Body of pancreas (tissue), 4 donors: ENCODE measurements around the gene USP22.

Experiments
- POLR2A ChIP-seq, 3 donors: fragments of 450-650 bp; IDR thresholded peaks; one replicate each; pipeline ENCODE4 v1.6.1; 2016; ENCODE audit warnings: antibody characterized with exemption in 3 of 3, mild to moderate bottlenecking in 2 of 3
- TF ChIP-seq, protein P1 (sequence below), 7 experiments: fragments of 450-650 bp in 4 of 7; fragments of 200-600 bp in 3 of 7; sonication (generic) in 3 of 7; IDR thresholded peaks; one replicate each; pipeline ENCODE4 v1.5.1; 2016 to 2019; ENCODE audit warnings: antibody characterized with exemption in 7 of 7

- TF ChIP-seq, protein P1, sequence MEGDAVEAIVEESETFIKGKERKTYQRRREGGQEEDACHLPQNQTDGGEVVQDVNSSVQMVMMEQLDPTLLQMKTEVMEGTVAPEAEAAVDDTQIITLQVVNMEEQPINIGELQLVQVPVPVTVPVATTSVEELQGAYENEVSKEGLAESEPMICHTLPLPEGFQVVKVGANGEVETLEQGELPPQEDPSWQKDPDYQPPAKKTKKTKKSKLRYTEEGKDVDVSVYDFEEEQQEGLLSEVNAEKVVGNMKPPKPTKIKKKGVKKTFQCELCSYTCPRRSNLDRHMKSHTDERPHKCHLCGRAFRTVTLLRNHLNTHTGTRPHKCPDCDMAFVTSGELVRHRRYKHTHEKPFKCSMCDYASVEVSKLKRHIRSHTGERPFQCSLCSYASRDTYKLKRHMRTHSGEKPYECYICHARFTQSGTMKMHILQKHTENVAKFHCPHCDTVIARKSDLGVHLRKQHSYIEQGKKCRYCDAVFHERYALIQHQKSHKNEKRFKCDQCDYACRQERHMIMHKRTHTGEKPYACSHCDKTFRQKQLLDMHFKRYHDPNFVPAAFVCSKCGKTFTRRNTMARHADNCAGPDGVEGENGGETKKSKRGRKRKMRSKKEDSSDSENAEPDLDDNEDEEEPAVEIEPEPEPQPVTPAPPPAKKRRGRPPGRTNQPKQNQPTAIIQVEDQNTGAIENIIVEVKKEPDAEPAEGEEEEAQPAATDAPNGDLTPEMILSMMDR (IDR thresholded peaks at IDR 0.05): no peak
- TF ChIP-seq POLR2A (IDR thresholded peaks at IDR 0.05): no peak
Observed at GRCh38 chr17:21085707-21086106, 42.9 kb upstream of the USP22 start.
